ENCODE data around the gene TTLL12.

DNA sequence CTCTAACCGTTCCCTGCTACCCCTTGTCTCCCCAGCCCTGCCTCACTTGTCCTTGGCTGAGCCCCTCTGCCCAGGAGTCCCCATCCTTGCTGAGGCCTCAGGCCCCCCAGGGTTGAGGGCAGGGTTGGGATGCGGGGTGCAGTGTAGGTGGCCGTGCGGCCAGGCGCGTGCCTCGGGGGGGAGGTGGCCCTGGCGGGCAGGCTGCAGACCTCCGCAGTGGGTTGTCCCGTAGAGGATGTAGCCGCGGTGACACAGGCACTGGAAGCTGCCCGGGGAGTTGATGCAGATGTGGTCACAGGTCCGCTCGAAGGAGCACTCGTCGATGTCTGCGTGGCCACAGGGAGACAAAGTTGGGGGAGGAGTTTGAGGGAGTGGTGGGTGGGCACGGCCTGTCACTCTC, 41.9 kb upstream of the TTLL12 start:
- TF ChIP-seq CTCF (conservative IDR thresholded peaks at IDR 0.05; ENCODE audit: low read length) (no peak), EZH2phosphoT487 (IDR thresholded peaks at IDR 0.05; ENCODE audit: borderline replicate concordance, low read depth, low read length) (no peak)

Data from OCI-LY7 (cell line).